Suppressor macrophage (primary cell): ENCODE measurements around the gene PPP1R12C.
"Not testable (repeated sequence)": the region's sequence is repeated elsewhere in the genome, so short reads cannot be mapped to it uniquely, and the experiment has no call there.

Experiments
- DNase-seq, 4 experiments: peaks; one replicate each; pipeline ENCODE4 v3.0.0-alpha.2; 2020 to 2022

The PPP1R12C gene

GRCh38 chr19:55071129-55071502 lies 46.3 kb downstream of the PPP1R12C start:
- DNase-seq: peak; percentile 23 to 48 (median 42)

- DNase-seq: peak in 1 of 4 experiments; percentile 16
Observed at GRCh38 chr19:55070466-55071128, 46.8 kb downstream of the PPP1R12C start.

GRCh38 chr19:55069865-55070197 lies 47.6 kb downstream of the PPP1R12C start:
- no peak for DNase-seq

- peak; percentile 15 to 39 (median 26) for DNase-seq
Observed at GRCh38 chr19:55068950-55069864, 48.2 kb downstream of the PPP1R12C start.

GRCh38 chr19:55067869-55068268 lies 49.6 kb downstream of the PPP1R12C start:
- DNase-seq: no peak

GRCh38 chr19:55066107-55066709 lies 51.2 kb downstream of the PPP1R12C start:
- DNase-seq: no peak

- DNase-seq: not testable (repeated sequence)
Observed at GRCh38 chr19:55065516-55065915, 51.9 kb downstream of the PPP1R12C start.

- DNase-seq: no peak
Observed at GRCh38 chr19:55063492-55063843, 54.0 kb downstream of the PPP1R12C start.

GRCh38 chr19:55062735-55063491 lies 54.5 kb downstream of the PPP1R12C start, which contains the start of gene RDH13:
Gene RDH13, minus strand, starts transcription at chr19:55063148. Its CDS starts 116 bp downstream, at chr19:55063032.
- peak; percentile 97 to 99 (median 98) for DNase-seq

- not testable (repeated sequence) for DNase-seq
Observed at GRCh38 chr19:55060287-55060686, 57.1 kb downstream of the PPP1R12C start.

GRCh38 chr19:55058781-55059610 lies 58.4 kb downstream of the PPP1R12C start:
- DNase-seq: no peak

GRCh38 chr19:55056827-55057226 lies 60.6 kb downstream of the PPP1R12C start:
- no peak for DNase-seq

GRCh38 chr19:55053735-55054134 lies 63.7 kb downstream of the PPP1R12C start:
- no peak for DNase-seq

- no peak for DNase-seq
Observed at GRCh38 chr19:55050749-55051532, 66.5 kb downstream of the PPP1R12C start.

- DNase-seq: no peak
Observed at GRCh38 chr19:55048446-55048845, 69.0 kb downstream of the PPP1R12C start.

- no peak for DNase-seq
Observed at GRCh38 chr19:55047951-55048350, 69.5 kb downstream of the PPP1R12C start.

- DNase-seq: no peak
Observed at GRCh38 chr19:55046975-55047622, 70.3 kb downstream of the PPP1R12C start.

- DNase-seq: no peak
Observed at GRCh38 chr19:55044771-55045716, 72.4 kb downstream of the PPP1R12C start.

GRCh38 chr19:55044286-55044685 lies 73.2 kb downstream of the PPP1R12C start:
- DNase-seq: no peak
